CD4-positive, alpha-beta memory T cell (primary cell): Measurements from ENCODE around the gene ZBTB48. TPM values are rescaled to one million over a fixed set of nuclear protein-coding genes. Genes with fewer than 3 reads are reported as not detected.

Source experiments
- CTCF ChIA-PET: fragments of 350-600 bp; sonication (Branson Sonifier 250); formaldehyde crosslinking; loops from one replicate; lab custom pipeline; 2021; ENCODE audit warnings: inconsistent platforms; ENCODE audit not compliant: partially characterized antibody; lab: Charles Lee
- POLR2A ChIA-PET: fragments of 350-600 bp; sonication (Branson Sonifier 250); formaldehyde crosslinking; loops from one replicate; lab custom pipeline; 2021; ENCODE audit not compliant: partially characterized antibody; lab: Charles Lee
- DNase-seq, 5 donors: peaks; one replicate each; pipeline versions ENCODE4 v3.0.0 to v3.0.0-alpha.2; 2020 to 2022; ENCODE audit warnings: mixed read lengths in 1 of 5
- H3K27ac ChIP-seq: one replicate; pipeline ENCODE4 v1.7.0; 2013; ENCODE audit warnings: low read depth, low read length
- H3K27me3 ChIP-seq: 2 replicates; pipeline ENCODE4 v1.7.0; 2013; ENCODE audit warnings: mild to moderate bottlenecking, low read length, moderate library complexity; ENCODE audit not compliant: insufficient read depth
- H3K36me3 ChIP-seq: 2 replicates; pipeline ENCODE4 v1.7.0; 2013; ENCODE audit warnings: mild to moderate bottlenecking, low read length, moderate library complexity; ENCODE audit not compliant: insufficient read depth
- H3K4me1 ChIP-seq: 2 replicates; pipeline ENCODE4 v1.7.0; 2013; ENCODE audit warnings: mild to moderate bottlenecking, low read length, moderate library complexity; ENCODE audit not compliant: insufficient read depth
- H3K4me3 ChIP-seq, 2 donors: one replicate each; pipeline ENCODE4 v1.7.0; 2013; ENCODE audit warnings: low read length in 2 of 2, mild to moderate bottlenecking in 1 of 2
- H3K9me3 ChIP-seq, 2 donors: one replicate each; pipeline ENCODE4 v1.7.0; 2013; ENCODE audit warnings: low read length in 2 of 2, control low read depth in 1 of 2; ENCODE audit not compliant: control insufficient read depth in 1 of 2
- H3K27ac Mint-ChIP-seq, 7 donors: one replicate each; pipeline ENCODE4 v1.8.0; 2020 to 2021; ENCODE audit warnings: mixed read lengths in 7 of 7, mild to moderate bottlenecking in 6 of 7, inconsistent platforms in 3 of 7, moderate library complexity in 3 of 7
- H3K27me3 Mint-ChIP-seq, 2 donors: one replicate each; pipeline ENCODE4 v1.8.0; 2020 to 2021; ENCODE audit warnings: mixed read lengths in 2 of 2
- H3K36me3 Mint-ChIP-seq, 2 donors: one replicate each; pipeline ENCODE4 v1.8.0; 2020 to 2021; ENCODE audit warnings: mixed read lengths in 2 of 2, inconsistent platforms in 1 of 2, mild to moderate bottlenecking in 1 of 2
- H3K4me1 Mint-ChIP-seq, 4 donors: one replicate each; pipeline ENCODE4 v1.8.0; 2020 to 2021; ENCODE audit warnings: mixed read lengths in 4 of 4, mild to moderate bottlenecking in 1 of 4
- H3K4me3 Mint-ChIP-seq, 8 donors: one replicate each; pipeline ENCODE4 v1.8.0; 2020 to 2021; ENCODE audit warnings: mixed read lengths in 8 of 8, mild to moderate bottlenecking in 7 of 8, moderate library complexity in 6 of 8, inconsistent platforms in 3 of 8
- H3K9me3 Mint-ChIP-seq, 8 donors: one replicate each; pipeline ENCODE4 v1.8.0; 2020 to 2021; ENCODE audit warnings: mixed read lengths in 8 of 8, mild to moderate bottlenecking in 5 of 8, inconsistent platforms in 3 of 8, moderate library complexity in 1 of 8
- intact Hi-C: fragments of 100-400 bp; cut with micrococcal nuclease; formaldehyde crosslinking; loops from one replicate; pipeline ENCODE4 v1.15.1; 2023
- polyA plus RNA-seq, 2 donors: library from polyadenylated mRNA; unstranded; fragments of 300-500 nt; fragmentation: Illumina TruSeq; gene quantifications; one replicate each; pipeline ENCODE4 v1.2.3, GENCODE V29; 2021
- total RNA-seq, 2 experiments: library from RNA; stranded (reverse); gene quantifications; one replicate each; pipeline ENCODE4 v1.2.3, GENCODE V29; 2021

ZBTB48 gene
- total and polyA plus RNA-seq, 4 experiments from 2014 or later: 18.4 to 70.7 (median 43.2) TPM

DNA sequence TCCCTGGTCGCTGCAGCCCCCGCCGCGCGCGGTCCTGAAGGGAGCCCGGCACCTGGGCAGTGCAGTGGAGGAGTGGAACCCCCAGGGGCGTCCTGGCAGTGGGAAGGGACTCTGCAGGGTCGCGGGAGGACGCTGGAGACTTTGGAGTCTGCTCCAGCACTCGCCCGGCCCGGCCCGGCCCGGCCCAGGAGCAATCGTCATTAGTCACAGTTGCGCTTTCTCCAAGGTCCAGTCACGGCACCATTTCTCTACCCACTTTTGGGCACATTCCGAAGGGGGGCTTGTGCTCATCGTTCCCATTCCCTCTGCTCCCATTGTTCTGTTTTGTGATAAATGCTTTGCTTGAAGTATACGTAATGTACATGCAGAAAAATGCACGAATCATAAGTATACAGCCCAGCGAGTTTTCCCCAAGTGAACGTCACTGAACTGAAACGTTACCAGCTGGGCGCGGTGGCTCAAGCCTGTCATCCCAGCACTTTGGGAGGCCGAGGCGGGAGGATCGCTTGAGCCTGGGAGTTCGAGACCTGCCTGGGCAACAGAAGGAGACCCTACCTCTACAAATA, 45.9 kb downstream of the ZBTB48 start:
- ChIA-PET CTCF (interaction anchor here (1.0 to 2.5 kb wide), 4 partner anchors 21 to 187 kb away, joined by 4 to 8 read pairs (median 4); partner anchors contain the start of gene ZBTB48), POLR2A (interaction anchor here (1.6 to 10.0 kb wide), 2 partner anchors 12 to 24 kb away, joined by 5 to 117 read pairs; partner anchors contain the start of genes KLHL21 and PHF13)
- peaks cover 10 to 35% of the 10 kb centered on the region in 2 donors for H3K36me3 Mint-ChIP-seq
- H3K27ac Mint-ChIP-seq: peak overlapping the region; percentile 75 to 93 (median 90)
- no peaks in the 10 kb centered on the region for H3K9me3 ChIP-seq
- peak overlapping the region; percentile 60 for H3K27ac ChIP-seq
- H3K4me3 Mint-ChIP-seq: peak overlapping the region; percentile 90 to 95 (median 94)
- peaks cover 23% of the 10 kb centered on the region for H3K4me1 ChIP-seq
- no peaks in the 10 kb centered on the region for H3K9me3 Mint-ChIP-seq
- peak overlapping the region; percentile 63 to 73 for H3K4me3 ChIP-seq
- no peaks in the 10 kb centered on the region for H3K27me3 ChIP-seq
- no peaks in the 10 kb centered on the region for H3K27me3 Mint-ChIP-seq
- intact Hi-C loops: loop anchor here (1.0 to 2.0 kb wide), 5 partner anchors 12 to 71 kb away; partner anchors contain the start of genes KLHL21, NOL9, PHF13 and ZBTB48
- H3K4me1 Mint-ChIP-seq: peaks cover 15 to 35% (median 28%) of the 10 kb centered on the region in 4 donors
- peak in 1 of 5 donors; percentile 8 for DNase-seq
- H3K36me3 ChIP-seq: peaks cover 35% of the 10 kb centered on the region

DNA sequence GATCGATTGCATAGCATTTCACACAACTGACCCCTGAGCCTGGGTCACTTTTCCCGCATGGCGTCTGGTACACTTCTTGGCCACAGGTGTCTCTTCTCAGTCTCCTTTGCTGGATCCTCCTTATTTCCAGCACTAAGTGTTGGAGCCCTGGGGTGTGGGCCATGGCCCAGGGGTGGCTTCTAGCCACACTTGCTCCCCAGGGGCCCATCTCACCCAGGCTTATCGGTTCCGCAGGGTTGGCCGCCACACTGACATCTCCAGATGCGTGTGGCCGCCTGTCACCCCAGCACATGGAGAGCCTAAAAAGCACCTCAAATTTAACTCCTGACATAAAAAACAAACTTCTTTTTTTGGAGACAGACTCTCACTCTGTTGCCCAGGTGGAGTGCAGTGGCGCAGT, 47.2 kb downstream of the ZBTB48 start:
- H3K36me3 Mint-ChIP-seq: peaks cover 10 to 36% of the 10 kb centered on the region in 2 donors
- H3K36me3 ChIP-seq: peaks cover 27% of the 10 kb centered on the region
- no peaks in the 10 kb centered on the region for H3K27me3 ChIP-seq
- H3K4me1 ChIP-seq: peaks cover 23% of the 10 kb centered on the region
- H3K27ac Mint-ChIP-seq: peak overlapping the region in 3 of 7 donors; percentile 52 to 79 (median 75)
- H3K9me3 ChIP-seq: no peaks in the 10 kb centered on the region
- no peak for DNase-seq
- ChIA-PET POLR2A (interaction anchor here (10.0 kb wide), 1 partner anchor 25 kb away, joined by 117 read pairs; the partner anchor contains the start of gene KLHL21), CTCF (interaction anchor here (1.0 to 1.5 kb wide), 3 partner anchors 20 to 188 kb away, joined by 4 read pairs; no protein-coding TSS in a partner anchor)
- H3K27me3 Mint-ChIP-seq: no peaks in the 10 kb centered on the region
- H3K4me1 Mint-ChIP-seq: peaks cover 15 to 35% (median 28%) of the 10 kb centered on the region in 4 donors
- intact Hi-C loops: no loop called here
- H3K27ac ChIP-seq: no peak overlapping the region
- H3K4me3 Mint-ChIP-seq: peak overlapping the region; percentile 20 to 95 (median 91)
- no peak overlapping the region for H3K4me3 ChIP-seq
- H3K9me3 Mint-ChIP-seq: no peaks in the 10 kb centered on the region

- Mint-ChIP-seq H3K4me3 (peak overlapping the region; percentile 32 to 95 (median 42)), H3K27ac (peak overlapping the region in 4 of 7 donors; percentile 29 to 88 (median 64)), H3K36me3 (peaks cover 10 to 34% of the 10 kb centered on the region in 2 donors), H3K9me3 (no peaks in the 10 kb centered on the region), H3K4me1 (peaks cover 15 to 35% (median 28%) of the 10 kb centered on the region in 4 donors), H3K27me3 (no peaks in the 10 kb centered on the region)
- H3K9me3 ChIP-seq: no peaks in the 10 kb centered on the region
- no peak overlapping the region for H3K4me3 ChIP-seq
- peaks cover 23% of the 10 kb centered on the region for H3K4me1 ChIP-seq
- intact Hi-C loops: no loop called here
- no peak overlapping the region for H3K27ac ChIP-seq
- ChIA-PET CTCF (no interaction called here), POLR2A (interaction anchor here (1.2 to 10.0 kb wide), 2 partner anchors 14 to 26 kb away, joined by 4 to 117 read pairs; partner anchors contain the start of genes KLHL21 and PHF13)
- DNase-seq: no peak
- peaks cover 28% of the 10 kb centered on the region for H3K36me3 ChIP-seq
- H3K27me3 ChIP-seq: no peaks in the 10 kb centered on the region
Measured at GRCh38 chr1:6627841-6628545, 48.2 kb downstream of the ZBTB48 start.

DNA sequence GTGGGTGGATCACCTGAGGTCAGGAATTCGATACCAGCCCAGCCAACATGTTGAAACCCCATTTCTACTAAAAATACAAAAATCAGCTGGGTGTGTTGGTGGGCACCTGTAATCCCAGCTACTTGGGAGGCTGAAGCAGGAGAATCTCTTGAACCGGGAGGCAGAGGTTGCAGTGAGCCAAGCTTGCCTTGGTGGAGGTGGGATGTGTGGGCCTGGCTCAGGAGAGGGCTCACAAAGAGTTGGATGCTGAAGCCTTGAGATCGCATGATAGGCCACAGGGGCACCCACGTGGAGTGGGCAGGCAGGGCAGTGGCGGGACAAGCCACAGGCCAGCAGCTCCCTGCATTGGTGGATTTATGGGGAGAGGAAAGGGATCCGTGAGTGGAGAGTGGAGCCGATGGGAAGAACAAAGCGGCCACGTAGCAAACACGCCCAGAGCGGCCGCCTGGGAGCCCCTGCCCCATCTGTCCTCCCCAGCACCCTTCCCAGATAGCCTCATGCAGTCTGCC, 49.2 kb downstream of the ZBTB48 start:
- no peaks in the 10 kb centered on the region for H3K9me3 ChIP-seq
- no peaks in the 10 kb centered on the region for H3K27me3 ChIP-seq
- ChIA-PET CTCF (interaction anchor here (2.2 kb wide), 1 partner anchor 18 kb away, joined by 10 read pairs; no protein-coding TSS in a partner anchor), POLR2A (interaction anchor here (1.1 to 10.0 kb wide), 3 partner anchors 13 to 27 kb away, joined by 3 to 117 read pairs (median 4); partner anchors contain the start of genes KLHL21 and PHF13)
- no peak for DNase-seq
- H3K4me1 ChIP-seq: peaks cover 23% of the 10 kb centered on the region
- H3K9me3 Mint-ChIP-seq: no peaks in the 10 kb centered on the region
- H3K4me3 Mint-ChIP-seq: no peak overlapping the region
- intact Hi-C loops: no loop called here
- peaks cover 36% of the 10 kb centered on the region for H3K36me3 ChIP-seq
- H3K27ac ChIP-seq: no peak overlapping the region
- H3K4me3 ChIP-seq: no peak overlapping the region
- peaks cover 14 to 32% (median 28%) of the 10 kb centered on the region in 4 donors for H3K4me1 Mint-ChIP-seq
- H3K27me3 Mint-ChIP-seq: no peaks in the 10 kb centered on the region
- H3K36me3 Mint-ChIP-seq: peaks cover 18 to 38% of the 10 kb centered on the region in 2 donors
- H3K27ac Mint-ChIP-seq: no peak overlapping the region

- H3K27ac ChIP-seq: no peak overlapping the region
- H3K27me3 ChIP-seq: no peaks in the 10 kb centered on the region
- Mint-ChIP-seq H3K4me3 (peak overlapping the region in 1 of 8 donors; percentile 17), H3K9me3 (no peaks in the 10 kb centered on the region), H3K36me3 (peaks cover 18 to 45% of the 10 kb centered on the region in 2 donors), H3K4me1 (peaks cover 11 to 27% (median 24%) of the 10 kb centered on the region in 4 donors), H3K27me3 (no peaks in the 10 kb centered on the region), H3K27ac (peak overlapping the region in 6 of 7 donors; percentile 12 to 76 (median 55))
- H3K4me3 ChIP-seq: no peak overlapping the region
- CTCF ChIA-PET: interaction anchor here (2.2 kb wide), 1 partner anchor 17 kb away, joined by 10 read pairs; no protein-coding TSS in a partner anchor
- POLR2A ChIA-PET: interaction anchor here (1.1 to 10.0 kb wide), 2 partner anchors 14 to 28 kb away, joined by 3 to 117 read pairs; partner anchors contain the start of gene KLHL21
- intact Hi-C loops: no loop called here
- H3K36me3 ChIP-seq: peaks cover 37% of the 10 kb centered on the region
- peaks cover 23% of the 10 kb centered on the region for H3K4me1 ChIP-seq
- DNase-seq: no peak
- H3K9me3 ChIP-seq: no peaks in the 10 kb centered on the region
Measured at GRCh38 chr1:6630027-6630426, 50.2 kb downstream of the ZBTB48 start.

DNA sequence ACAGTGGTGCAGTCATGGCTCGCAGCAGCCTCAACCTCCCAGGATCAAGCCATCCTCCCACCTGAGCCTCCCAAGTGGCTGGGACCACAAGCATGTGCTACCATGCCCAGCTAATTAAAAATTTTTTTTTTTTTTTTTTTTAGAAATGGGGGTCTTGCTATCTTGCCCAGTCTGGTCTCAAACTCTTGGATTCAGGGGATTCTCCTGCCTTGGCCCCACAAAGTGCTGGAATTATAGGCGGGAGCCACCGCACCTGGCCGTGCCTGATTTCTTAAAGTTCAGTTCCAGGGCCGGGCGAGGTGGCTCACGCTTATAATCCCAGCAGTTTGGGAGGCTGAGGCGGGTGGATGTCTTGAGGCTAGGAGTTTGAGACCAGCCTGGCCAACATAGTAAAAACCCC, 51.3 kb downstream of the ZBTB48 start:
- Histone ChIP-seq H3K27ac (no peak overlapping the region), H3K9me3 (no peaks in the 10 kb centered on the region), H3K4me3 (no peak overlapping the region), H3K36me3 (peaks cover 39% of the 10 kb centered on the region), H3K4me1 (peaks cover 18% of the 10 kb centered on the region), H3K27me3 (no peaks in the 10 kb centered on the region)
- ChIA-PET POLR2A (interaction anchor here (0.7 kb wide), 1 partner anchor 45 kb away, joined by 4 read pairs; no protein-coding TSS in a partner anchor), CTCF (interaction anchor here (2.2 kb wide), 1 partner anchor 15 kb away, joined by 10 read pairs; no protein-coding TSS in a partner anchor)
- H3K36me3 Mint-ChIP-seq: peaks cover 18 to 46% of the 10 kb centered on the region in 2 donors
- no peaks in the 10 kb centered on the region for H3K9me3 Mint-ChIP-seq
- no peak overlapping the region for H3K27ac Mint-ChIP-seq
- DNase-seq: no peak
- H3K4me1 Mint-ChIP-seq: peaks cover 10 to 22% (median 20%) of the 10 kb centered on the region in 4 donors
- H3K27me3 Mint-ChIP-seq: no peaks in the 10 kb centered on the region
- intact Hi-C loops: no loop called here
- H3K4me3 Mint-ChIP-seq: no peak overlapping the region
